ENCODE data around the gene RPS18. TPM values are rescaled to one million over a fixed set of nuclear protein-coding genes. Genes with fewer than 3 reads are reported as not detected.

The RPS18 gene
- total and polyA plus RNA-seq, 2 donors, result 3,033 to 4,357 TPM

- no peak for DNase-seq (ENCODE audit: extremely low spot score)
- H3K4me1 ChIP-seq (ENCODE audit: insufficient read depth), result no peaks in the 10 kb centered on the region
- H3K36me3 ChIP-seq (ENCODE audit: insufficient read depth), result no peaks in the 10 kb centered on the region
- WGBS, result 63% methylated on average over 8 of the region's 8 CpGs
- no peak overlapping the region for H3K27ac ChIP-seq (ENCODE audit: low read depth)
- H3K4me3 ChIP-seq (ENCODE audit: low read depth, low read length), result peak overlapping the region; percentile 48
These were observed 46.7 kb downstream of the RPS18 start for GRCh38 chr6:33318426-33319073.

- H3K36me3 ChIP-seq (ENCODE audit: insufficient read depth), result no peaks in the 10 kb centered on the region
- WGBS, result 91% methylated on average over 3 of the region's 3 CpGs
- H3K27ac ChIP-seq (ENCODE audit: low read depth), result no peak overlapping the region
- peaks cover 2% of the 10 kb centered on the region for H3K4me1 ChIP-seq (ENCODE audit: insufficient read depth)
- H3K4me3 ChIP-seq (ENCODE audit: low read depth, low read length), result no peak overlapping the region
- DNase-seq (ENCODE audit: extremely low spot score), result no peak
These were observed 48.1 kb downstream of the RPS18 start for GRCh38 chr6:33319939-33320314.

- no peak for DNase-seq (ENCODE audit: extremely low spot score)
These were observed 48.7 kb downstream of the RPS18 start for GRCh38 chr6:33320315-33321181.

GRCh38 chr6:33321227-33321626 is 49.4 kb downstream of the RPS18 start:
- no peak overlapping the region for H3K27ac ChIP-seq (ENCODE audit: low read depth)
- H3K4me3 ChIP-seq (ENCODE audit: low read depth, low read length), result no peak overlapping the region
- WGBS, result 79% methylated on average over 9 of the region's 9 CpGs
- no peak for DNase-seq (ENCODE audit: extremely low spot score)
- H3K4me1 ChIP-seq (ENCODE audit: insufficient read depth), result peaks cover 2% of the 10 kb centered on the region
- H3K36me3 ChIP-seq (ENCODE audit: insufficient read depth), result no peaks in the 10 kb centered on the region

More at GRCh38 chr6:33320315-33321181, 48.7 kb downstream of the RPS18 start:
- Histone ChIP-seq H3K36me3 (ENCODE audit: insufficient read depth) (no peaks in the 10 kb centered on the region), H3K4me1 (ENCODE audit: insufficient read depth) (peaks cover 2% of the 10 kb centered on the region), H3K27ac (ENCODE audit: low read depth) (no peak overlapping the region), H3K4me3 (ENCODE audit: low read depth, low read length) (no peak overlapping the region)
- WGBS, result 71% methylated on average over 32 of the region's 32 CpGs

- H3K4me3 ChIP-seq (ENCODE audit: low read depth, low read length), result peak overlapping the region; percentile 68
- DNase-seq (ENCODE audit: extremely low spot score), result no peak
- peaks cover 2% of the 10 kb centered on the region for H3K4me1 ChIP-seq (ENCODE audit: insufficient read depth)
- H3K36me3 ChIP-seq (ENCODE audit: insufficient read depth), result no peaks in the 10 kb centered on the region
- peak overlapping the region; percentile 86 for H3K27ac ChIP-seq (ENCODE audit: low read depth)
- 1% methylated on average over 12 of the region's 12 CpGs for WGBS
These were observed 51.7 kb downstream of the RPS18 start for GRCh38 chr6:33323623-33323948.

GRCh38 chr6:33324125-33324524 is 52.2 kb downstream of the RPS18 start:
- no peak overlapping the region for H3K27ac ChIP-seq (ENCODE audit: low read depth)
- no peak overlapping the region for H3K4me3 ChIP-seq (ENCODE audit: low read depth, low read length)
- 17% methylated on average over 7 of the region's 7 CpGs for WGBS
- no peak for DNase-seq (ENCODE audit: extremely low spot score)
- no peaks in the 10 kb centered on the region for H3K36me3 ChIP-seq (ENCODE audit: insufficient read depth)
- H3K4me1 ChIP-seq (ENCODE audit: insufficient read depth), result peaks cover 2% of the 10 kb centered on the region

Other genes starting within 250 kb of the RPS18 start
- gene HLA-DPA1, start 198.4 kb upstream of the RPS18 start, total RNA-seq, result 25.4 TPM
- gene HLA-DPA1, start 198.4 kb upstream of the RPS18 start, polyA plus RNA-seq, result 51.6 TPM
- gene HLA-DPB1, start 196.1 kb upstream of the RPS18 start, total RNA-seq, result 16.4 TPM
- 74.7 TPM for gene HLA-DPB1, start 196.1 kb upstream of the RPS18 start, polyA plus RNA-seq
- 1.3 TPM for gene COL11A2, start 79.6 kb upstream of the RPS18 start, total RNA-seq
- gene COL11A2, start 79.6 kb upstream of the RPS18 start, polyA plus RNA-seq, result 0.30 TPM
- gene RXRB, start 71.4 kb upstream of the RPS18 start, total RNA-seq, result 21.4 TPM
- gene RXRB, start 71.4 kb upstream of the RPS18 start, polyA plus RNA-seq, result 41.6 TPM
- gene SLC39A7, start 71.2 kb upstream of the RPS18 start, total RNA-seq, result 60.0 TPM
- gene SLC39A7, start 71.2 kb upstream of the RPS18 start, polyA plus RNA-seq, result 77.1 TPM
- gene HSD17B8, start 67.4 kb upstream of the RPS18 start, total RNA-seq, result 7.6 TPM
- 17.3 TPM for gene HSD17B8, start 67.4 kb upstream of the RPS18 start, polyA plus RNA-seq
- gene RING1, start 63.6 kb upstream of the RPS18 start, total RNA-seq, result 19.1 TPM
- gene RING1, start 63.6 kb upstream of the RPS18 start, polyA plus RNA-seq, result 48.3 TPM
- 32.4 TPM for gene VPS52, start 199 bp upstream of the RPS18 start, total RNA-seq
- gene VPS52, start 199 bp upstream of the RPS18 start, polyA plus RNA-seq, result 45.3 TPM
- gene B3GALT4, start 5.0 kb downstream of the RPS18 start, total RNA-seq, result 8.0 TPM
- gene B3GALT4, start 5.0 kb downstream of the RPS18 start, polyA plus RNA-seq, result 19.3 TPM
- gene WDR46, start 17.2 kb downstream of the RPS18 start, total RNA-seq, result 29.7 TPM
- 40.2 TPM for gene WDR46, start 17.2 kb downstream of the RPS18 start, polyA plus RNA-seq
- 24.3 TPM for gene PFDN6, start 17.5 kb downstream of the RPS18 start, total RNA-seq
- 104 TPM for gene PFDN6, start 17.5 kb downstream of the RPS18 start, polyA plus RNA-seq
- gene RGL2, start 26.9 kb downstream of the RPS18 start, total RNA-seq, result 44.0 TPM
- gene RGL2, start 26.9 kb downstream of the RPS18 start, polyA plus RNA-seq, result 77.5 TPM
- gene TAPBP, start 42.0 kb downstream of the RPS18 start, total RNA-seq, result 43.0 TPM
- 48.8 TPM for gene TAPBP, start 42.0 kb downstream of the RPS18 start, polyA plus RNA-seq
- gene ZBTB22, start 45.7 kb downstream of the RPS18 start, total RNA-seq, result 15.8 TPM
- gene ZBTB22, start 45.7 kb downstream of the RPS18 start, polyA plus RNA-seq, result 21.4 TPM
- gene DAXX, start 50.9 kb downstream of the RPS18 start, total RNA-seq, result 15.3 TPM
- gene DAXX, start 50.9 kb downstream of the RPS18 start, polyA plus RNA-seq, result 36.7 TPM
- gene KIFC1, start 119.7 kb downstream of the RPS18 start, total RNA-seq, result 7.5 TPM
- gene KIFC1, start 119.7 kb downstream of the RPS18 start, polyA plus RNA-seq, result 1.2 TPM
- gene PHF1, start 138.9 kb downstream of the RPS18 start, total RNA-seq, result 16.4 TPM
- 79.4 TPM for gene PHF1, start 138.9 kb downstream of the RPS18 start, polyA plus RNA-seq
- gene CUTA, start 146.0 kb downstream of the RPS18 start, total RNA-seq, result 62.5 TPM
- gene CUTA, start 146.0 kb downstream of the RPS18 start, polyA plus RNA-seq, result 192 TPM
- 9.8 TPM for gene SYNGAP1, start 148.0 kb downstream of the RPS18 start, total RNA-seq
- gene SYNGAP1, start 148.0 kb downstream of the RPS18 start, polyA plus RNA-seq, result 19.6 TPM
- gene ZBTB9, start 182.5 kb downstream of the RPS18 start, total RNA-seq, result 7.8 TPM
- gene ZBTB9, start 182.5 kb downstream of the RPS18 start, polyA plus RNA-seq, result 5.0 TPM

Data from urinary bladder (tissue), 4 donors.